NOMO-1 (cell line): ENCODE measurements around the gene MIOS.
A peak's percentile ranks its signal among the peaks of the same experiment; 100 is the strongest.

ENCODE experiments used
- DNase-seq, 2 experiments: peaks; one replicate each; lab custom pipeline; 2025; ENCODE audit not compliant: unreplicated experiment in 2 of 2; lab: John Stamatoyannopoulos, UW

Gene MIOS

GRCh38 chr7:7566651-7567611 lies at the start of gene MIOS:
MIOS (plus strand) TSS chr7:7566884; CDS start chr7:7572476, 5,592 bp downstream.
- DNase-seq = peak; percentile 48 to 73

GRCh38 chr7:7517754-7518153 lies 48.9 kb upstream of the MIOS start:
- peak; percentile 13 to 28 for DNase-seq

- no peak for DNase-seq
Measured at GRCh38 chr7:7519056-7519455, 47.6 kb upstream of the MIOS start.

GRCh38 chr7:7519528-7519927 lies 47.2 kb upstream of the MIOS start:
- no peak for DNase-seq

GRCh38 chr7:7521259-7521658 lies 45.4 kb upstream of the MIOS start:
- DNase-seq = no peak

GRCh38 chr7:7522421-7522820 lies 44.3 kb upstream of the MIOS start:
- no peak for DNase-seq

GRCh38 chr7:7524121-7524520 lies 42.6 kb upstream of the MIOS start:
- DNase-seq = no peak

GRCh38 chr7:7526006-7526405 lies 40.7 kb upstream of the MIOS start:
- no peak for DNase-seq

GRCh38 chr7:7527047-7527446 lies 39.6 kb upstream of the MIOS start:
- no peak for DNase-seq

GRCh38 chr7:7529328-7529727 lies 37.4 kb upstream of the MIOS start:
- no peak for DNase-seq

- DNase-seq = no peak
Measured at GRCh38 chr7:7533831-7534430, 32.8 kb upstream of the MIOS start.

GRCh38 chr7:7535691-7536090 lies 31.0 kb upstream of the MIOS start, which contains the start of gene COL28A1:
COL28A1 (minus strand) TSS chr7:7535873; CDS start chr7:7532875, 2,998 bp downstream.
- DNase-seq = no peak

- DNase-seq = no peak
Measured at GRCh38 chr7:7536396-7537019, 30.2 kb upstream of the MIOS start.

- DNase-seq = no peak
Measured at GRCh38 chr7:7537711-7538110, 29.0 kb upstream of the MIOS start.

- no peak for DNase-seq
Measured at GRCh38 chr7:7539152-7539551, 27.5 kb upstream of the MIOS start.

GRCh38 chr7:7539711-7540110 lies 27.0 kb upstream of the MIOS start:
- no peak for DNase-seq

- DNase-seq = no peak
Measured at GRCh38 chr7:7542251-7542835, 24.3 kb upstream of the MIOS start.

- DNase-seq = no peak
Measured at GRCh38 chr7:7548407-7548806, 18.3 kb upstream of the MIOS start.

- no peak for DNase-seq
Measured at GRCh38 chr7:7550663-7551062, 16.0 kb upstream of the MIOS start.

GRCh38 chr7:7552199-7552598 lies 14.5 kb upstream of the MIOS start:
- no peak for DNase-seq

GRCh38 chr7:7553386-7553785 lies 13.3 kb upstream of the MIOS start:
- DNase-seq = no peak
